ENCODE results near the gene GAREM2. TPM values are rescaled to one million over a fixed set of nuclear protein-coding genes. Genes with fewer than 3 reads are reported as not detected.
A peak's percentile ranks its signal among the peaks of the same experiment; 100 is the strongest.

Gene GAREM2
- total RNA-seq, 2 experiments from 2014 or later: 1.6 to 3.5 TPM

- H3K27me3 Mint-ChIP-seq: peaks cover 48% of the 10 kb centered on the region
- no peaks in the 10 kb centered on the region for H3K9me3 Mint-ChIP-seq
- peaks cover 16% of the 10 kb centered on the region for H3K4me1 Mint-ChIP-seq
- H3K4me3 Mint-ChIP-seq: peak overlapping the region; percentile 35
- DNase-seq: no peak
- H3K27ac Mint-ChIP-seq: no peak overlapping the region
- peaks cover 3% of the 10 kb centered on the region for H3K36me3 Mint-ChIP-seq (ENCODE audit: low read depth)
- ChIA-PET POLR2A (no interaction called here), CTCF (interaction anchor here (0.6 kb wide), 1 partner anchor 181 kb away, joined by 7 read pairs; no protein-coding TSS in a partner anchor)
Measured at GRCh38 chr2:26173776-26174482, 1.0 kb downstream of the GAREM2 start.

GRCh38 chr2:26174691-26175465 is 2.0 kb downstream of the GAREM2 start:
- Mint-ChIP-seq H3K27me3 (peaks cover 45% of the 10 kb centered on the region), H3K4me3 (no peak overlapping the region), H3K27ac (no peak overlapping the region), H3K9me3 (no peaks in the 10 kb centered on the region), H3K4me1 (peaks cover 20% of the 10 kb centered on the region), H3K36me3 (ENCODE audit: low read depth) (peaks cover 3% of the 10 kb centered on the region)
- POLR2A ChIA-PET: no interaction called here
- DNase-seq: no peak
- CTCF ChIA-PET: interaction anchor here (0.6 kb wide), 1 partner anchor 182 kb away, joined by 7 read pairs; no protein-coding TSS in a partner anchor

- ChIA-PET CTCF (interaction anchor here (0.8 kb wide), 1 partner anchor 9 kb away, joined by 3 read pairs; no protein-coding TSS in a partner anchor), POLR2A (interaction anchor here (1.2 kb wide), 1 partner anchor 9 kb away, joined by 5 read pairs; no protein-coding TSS in a partner anchor)
- Mint-ChIP-seq H3K9me3 (no peaks in the 10 kb centered on the region), H3K36me3 (ENCODE audit: low read depth) (peaks cover 3% of the 10 kb centered on the region), H3K4me1 (peaks cover 22% of the 10 kb centered on the region), H3K4me3 (no peak overlapping the region), H3K27ac (no peak overlapping the region), H3K27me3 (peaks cover 49% of the 10 kb centered on the region)
- DNase-seq: no peak
Measured at GRCh38 chr2:26175466-26176278, 2.8 kb downstream of the GAREM2 start.

- Mint-ChIP-seq H3K27me3 (peaks cover 47% of the 10 kb centered on the region), H3K27ac (no peak overlapping the region), H3K4me3 (no peak overlapping the region), H3K9me3 (no peaks in the 10 kb centered on the region), H3K4me1 (peaks cover 22% of the 10 kb centered on the region), H3K36me3 (ENCODE audit: low read depth) (peaks cover 3% of the 10 kb centered on the region)
- CTCF ChIA-PET: interaction anchor here (0.8 kb wide), 1 partner anchor 8 kb away, joined by 3 read pairs; no protein-coding TSS in a partner anchor
- no peak for DNase-seq
- POLR2A ChIA-PET: interaction anchor here (1.2 kb wide), 1 partner anchor 8 kb away, joined by 5 read pairs; no protein-coding TSS in a partner anchor
Measured at GRCh38 chr2:26176279-26176615, 3.4 kb downstream of the GAREM2 start.

GRCh38 chr2:26177122-26177521 is 4.2 kb downstream of the GAREM2 start:
- Mint-ChIP-seq H3K4me1 (peaks cover 15% of the 10 kb centered on the region), H3K4me3 (no peak overlapping the region), H3K27me3 (peaks cover 41% of the 10 kb centered on the region), H3K27ac (no peak overlapping the region), H3K9me3 (no peaks in the 10 kb centered on the region), H3K36me3 (ENCODE audit: low read depth) (no peaks in the 10 kb centered on the region)
- CTCF ChIA-PET: no interaction called here
- DNase-seq: no peak
- POLR2A ChIA-PET: no interaction called here

- Mint-ChIP-seq H3K4me1 (peaks cover 12% of the 10 kb centered on the region), H3K27ac (no peak overlapping the region), H3K4me3 (no peak overlapping the region), H3K36me3 (ENCODE audit: low read depth) (no peaks in the 10 kb centered on the region), H3K27me3 (peaks cover 40% of the 10 kb centered on the region), H3K9me3 (no peaks in the 10 kb centered on the region)
- CTCF ChIA-PET: interaction anchor here (0.6 kb wide), 1 partner anchor 284 kb away, joined by 5 read pairs; no protein-coding TSS in a partner anchor
- DNase-seq: no peak
- POLR2A ChIA-PET: no interaction called here
Measured at GRCh38 chr2:26178246-26178645, 5.4 kb downstream of the GAREM2 start.

GRCh38 chr2:26178746-26179436 is 6.0 kb downstream of the GAREM2 start:
- CTCF ChIA-PET: interaction anchor here (0.6 to 0.9 kb wide), 2 partner anchors 19 to 283 kb away, joined by 3 to 5 read pairs; no protein-coding TSS in a partner anchor
- Mint-ChIP-seq H3K27me3 (peaks cover 42% of the 10 kb centered on the region), H3K36me3 (ENCODE audit: low read depth) (no peaks in the 10 kb centered on the region), H3K27ac (no peak overlapping the region), H3K4me1 (peaks cover 15% of the 10 kb centered on the region), H3K9me3 (no peaks in the 10 kb centered on the region), H3K4me3 (no peak overlapping the region)
- POLR2A ChIA-PET: no interaction called here
- DNase-seq: no peak

- H3K4me1 Mint-ChIP-seq: peaks cover 15% of the 10 kb centered on the region
- no peak overlapping the region for H3K4me3 Mint-ChIP-seq
- H3K9me3 Mint-ChIP-seq: no peaks in the 10 kb centered on the region
- H3K36me3 Mint-ChIP-seq (ENCODE audit: low read depth): no peaks in the 10 kb centered on the region
- no peak overlapping the region for H3K27ac Mint-ChIP-seq
- no peak for DNase-seq
- ChIA-PET POLR2A (no interaction called here), CTCF (interaction anchor here (0.9 kb wide), 1 partner anchor 18 kb away, joined by 3 read pairs; no protein-coding TSS in a partner anchor)
- H3K27me3 Mint-ChIP-seq: peaks cover 40% of the 10 kb centered on the region
Measured at GRCh38 chr2:26179446-26179913, 6.6 kb downstream of the GAREM2 start.

- Mint-ChIP-seq H3K27ac (no peak overlapping the region), H3K9me3 (no peaks in the 10 kb centered on the region), H3K27me3 (peaks cover 28% of the 10 kb centered on the region), H3K36me3 (ENCODE audit: low read depth) (no peaks in the 10 kb centered on the region), H3K4me1 (peaks cover 23% of the 10 kb centered on the region), H3K4me3 (no peak overlapping the region)
- CTCF ChIA-PET: interaction anchor here (1.2 kb wide), 1 partner anchor 232 kb away, joined by 4 read pairs; no protein-coding TSS in a partner anchor
- POLR2A ChIA-PET: no interaction called here
- no peak for DNase-seq
Measured at GRCh38 chr2:26182441-26182840, 9.6 kb downstream of the GAREM2 start.

GRCh38 chr2:26182887-26183630 is 10.2 kb downstream of the GAREM2 start:
- ChIA-PET CTCF (interaction anchor here (1.9 to 2.0 kb wide), 3 partner anchors 15 to 286 kb away, joined by 6 to 9 read pairs (median 9); partner anchors contain the start of gene HADHA), POLR2A (interaction anchor here (4.1 kb wide), 1 partner anchor 62 kb away, joined by 19 read pairs; the partner anchor contains the start of genes HADHA and HADHB)
- no peak for DNase-seq
- H3K4me1 Mint-ChIP-seq: peaks cover 23% of the 10 kb centered on the region
- H3K27ac Mint-ChIP-seq: no peak overlapping the region
- peaks cover 27% of the 10 kb centered on the region for H3K27me3 Mint-ChIP-seq
- H3K4me3 Mint-ChIP-seq: no peak overlapping the region
- H3K9me3 Mint-ChIP-seq: no peaks in the 10 kb centered on the region
- H3K36me3 Mint-ChIP-seq (ENCODE audit: low read depth): no peaks in the 10 kb centered on the region

- peak overlapping the region; percentile 47 for H3K4me3 Mint-ChIP-seq
- no peak overlapping the region for H3K27ac Mint-ChIP-seq
Measured at GRCh38 chr2:26184121-26184520, 11.2 kb downstream of the GAREM2 start.

More at GRCh38 chr2:26184121-26184520, 11.2 kb downstream of the GAREM2 start:
- CTCF ChIA-PET: interaction anchor here (0.7 to 2.1 kb wide), 18 partner anchors 8 to 847 kb away, joined by 3 to 9 read pairs (median 4); partner anchors contain the start of gene HADHA
- no peaks in the 10 kb centered on the region for H3K9me3 Mint-ChIP-seq
- POLR2A ChIA-PET: interaction anchor here (0.6 to 4.1 kb wide), 10 partner anchors 8 to 510 kb away, joined by 3 to 19 read pairs (median 4); partner anchors contain the start of genes ADGRF3, ASXL2, HADHA and HADHB
- H3K36me3 Mint-ChIP-seq (ENCODE audit: low read depth): no peaks in the 10 kb centered on the region
- peaks cover 21% of the 10 kb centered on the region for H3K4me1 Mint-ChIP-seq
- H3K27me3 Mint-ChIP-seq: peaks cover 24% of the 10 kb centered on the region
- DNase-seq: no peak
